ENCODE data around the gene DENND2D. TPM values are rescaled to one million over a fixed set of nuclear protein-coding genes. Genes with fewer than 3 reads are reported as not detected.
A peak's percentile ranks its signal among the peaks of the same experiment; 100 is the strongest.

Gene DENND2D
- total and polyA plus RNA-seq, 9 of the 15 experiments (the other 6 are each of a cell fraction or from before 2014, with no cell fraction given), result 0.08 to 0.44 (median 0.13) TPM; not detected in 6

DNA sequence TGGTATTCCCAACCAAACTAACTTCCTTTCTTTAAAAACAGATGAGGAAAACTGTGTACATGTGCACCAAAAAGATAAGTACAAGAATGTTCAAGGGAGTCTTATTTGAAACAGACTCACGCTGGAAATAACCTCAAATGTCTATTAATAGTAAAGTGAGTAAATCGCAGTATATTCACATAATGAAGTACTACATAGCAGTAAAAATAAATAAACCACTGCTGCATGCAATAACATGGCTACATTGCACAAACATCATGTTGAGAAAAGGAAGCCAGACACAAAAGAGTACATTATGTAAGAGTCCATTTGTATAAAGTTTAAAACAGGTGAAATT is 5.2 kb upstream of the DENND2D start (continued):
- TF ChIP-seq, protein P1, sequence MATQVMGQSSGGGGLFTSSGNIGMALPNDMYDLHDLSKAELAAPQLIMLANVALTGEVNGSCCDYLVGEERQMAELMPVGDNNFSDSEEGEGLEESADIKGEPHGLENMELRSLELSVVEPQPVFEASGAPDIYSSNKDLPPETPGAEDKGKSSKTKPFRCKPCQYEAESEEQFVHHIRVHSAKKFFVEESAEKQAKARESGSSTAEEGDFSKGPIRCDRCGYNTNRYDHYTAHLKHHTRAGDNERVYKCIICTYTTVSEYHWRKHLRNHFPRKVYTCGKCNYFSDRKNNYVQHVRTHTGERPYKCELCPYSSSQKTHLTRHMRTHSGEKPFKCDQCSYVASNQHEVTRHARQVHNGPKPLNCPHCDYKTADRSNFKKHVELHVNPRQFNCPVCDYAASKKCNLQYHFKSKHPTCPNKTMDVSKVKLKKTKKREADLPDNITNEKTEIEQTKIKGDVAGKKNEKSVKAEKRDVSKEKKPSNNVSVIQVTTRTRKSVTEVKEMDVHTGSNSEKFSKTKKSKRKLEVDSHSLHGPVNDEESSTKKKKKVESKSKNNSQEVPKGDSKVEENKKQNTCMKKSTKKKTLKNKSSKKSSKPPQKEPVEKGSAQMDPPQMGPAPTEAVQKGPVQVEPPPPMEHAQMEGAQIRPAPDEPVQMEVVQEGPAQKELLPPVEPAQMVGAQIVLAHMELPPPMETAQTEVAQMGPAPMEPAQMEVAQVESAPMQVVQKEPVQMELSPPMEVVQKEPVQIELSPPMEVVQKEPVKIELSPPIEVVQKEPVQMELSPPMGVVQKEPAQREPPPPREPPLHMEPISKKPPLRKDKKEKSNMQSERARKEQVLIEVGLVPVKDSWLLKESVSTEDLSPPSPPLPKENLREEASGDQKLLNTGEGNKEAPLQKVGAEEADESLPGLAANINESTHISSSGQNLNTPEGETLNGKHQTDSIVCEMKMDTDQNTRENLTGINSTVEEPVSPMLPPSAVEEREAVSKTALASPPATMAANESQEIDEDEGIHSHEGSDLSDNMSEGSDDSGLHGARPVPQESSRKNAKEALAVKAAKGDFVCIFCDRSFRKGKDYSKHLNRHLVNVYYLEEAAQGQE (IDR thresholded peaks at IDR 0.05; ENCODE audit: borderline replicate concordance), result no peak
- TF ChIP-seq, protein P1 (CRISPR knock-in tag; IDR thresholded peaks at IDR 0.05; ENCODE audit: low read depth), result no peak
- TF ChIP-seq NFE2 (IDR thresholded peaks at IDR 0.05; ENCODE audit: low read depth) (no peak), ZNF184 (CRISPR knock-in tag; IDR thresholded peaks at IDR 0.05) (no peak), GABPB1 (CRISPR knock-in tag; IDR thresholded peaks at IDR 0.05) (no peak), CBFA2T3 (IDR thresholded peaks at IDR 0.05) (peak; percentile 31), TCF3 (CRISPR knock-in tag; IDR thresholded peaks at IDR 0.05) (peak; percentile 66), MEF2D (tag; conservative IDR thresholded peaks at IDR 0.05; ENCODE audit: low read depth) (peak; percentile 73), ETV6 (IDR thresholded peaks at IDR 0.05; ENCODE audit: borderline replicate concordance in 1 of 2, low read depth in 2 of 2, low read length in 1 of 2) (no peak), ETV6 (CRISPR knock-in tag; IDR thresholded peaks at IDR 0.05; ENCODE audit: borderline replicate concordance) (no peak)

Data from K562 (cell line).